ENCODE measurements around the gene TBC1D22B. TPM values are rescaled to one million over a fixed set of nuclear protein-coding genes. Genes with fewer than 3 reads are reported as not detected.

TBC1D22B gene
- total and polyA plus RNA-seq, 2 experiments from 2014 or later, result 9.1 to 19.9 TPM

DNA sequence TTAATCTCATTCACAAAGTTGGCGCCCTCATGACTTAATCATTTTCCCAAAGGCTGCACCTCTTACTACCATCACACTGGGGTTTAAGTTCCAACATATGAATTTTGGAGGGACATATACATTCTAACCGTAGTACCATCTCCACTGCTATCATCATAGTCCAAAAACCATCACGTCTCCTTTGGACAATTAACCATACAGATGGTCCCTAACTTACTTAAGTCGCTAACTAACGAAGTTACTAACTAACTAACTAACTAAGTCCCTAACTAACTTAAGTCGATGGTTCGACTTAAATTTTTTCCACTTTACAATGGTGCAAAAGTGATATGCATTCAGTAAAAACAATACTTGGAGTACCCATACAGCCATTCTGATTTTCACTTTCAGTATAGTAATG lies 24.0 kb upstream of the TBC1D22B start (continued):
- TF ChIP-seq ZNF331 (CRISPR knock-in tag; IDR thresholded peaks at IDR 0.05; ENCODE audit: low read depth) (no peak), CTCF (conservative IDR thresholded peaks at IDR 0.05; ENCODE audit: low read depth in 2 of 2) (no peak), JUNB (IDR thresholded peaks at IDR 0.05; ENCODE audit: unreplicated experiment) (no peak), NANOG (IDR thresholded peaks at IDR 0.05; ENCODE audit: borderline replicate concordance) (no peak), ZNF114 (CRISPR knock-in tag; IDR thresholded peaks at IDR 0.05) (no peak)

DNA sequence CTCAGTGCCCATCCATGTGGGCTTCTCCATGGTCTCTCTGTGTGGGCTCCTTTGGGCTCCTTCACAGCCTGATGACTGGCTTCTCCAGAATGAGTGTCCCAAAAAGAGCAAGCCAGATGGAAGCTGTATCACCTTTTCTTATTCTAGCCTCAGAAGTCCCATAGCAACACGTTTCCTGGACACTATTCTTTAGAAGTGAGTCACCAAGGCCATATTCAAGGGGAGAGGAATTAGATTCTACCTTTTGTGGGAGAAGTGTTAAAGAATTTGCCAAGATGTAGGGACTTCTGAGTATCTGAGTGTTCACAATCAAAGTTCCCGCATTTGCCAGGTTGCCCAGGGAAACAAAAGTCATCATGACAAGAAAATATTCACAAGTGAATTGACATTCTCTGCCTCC lies 20.7 kb upstream of the TBC1D22B start:
- Histone ChIP-seq H3K27me3 (ENCODE audit: insufficient read depth) (no peaks in the 10 kb centered on the region), H3K27ac (ENCODE audit: low read depth) (0 out of 2 replicates have a peak overlapping the region, but pooled peaks have one; percentile 1), H3K9me2 (ENCODE audit: insufficient read depth) (no peaks in the 10 kb centered on the region; the same call in 1 of the 2 replicates), H3K36me3 (ENCODE audit: insufficient read depth) (no peaks in the 10 kb centered on the region), H2AFZ (peak overlapping the region; percentile 40), H3K79me2 (replicated peaks; ENCODE audit: insufficient read depth) (no peaks in the 10 kb centered on the region), H3F3A (replicated peaks; ENCODE audit: low read depth) (peaks cover 4% of the 10 kb centered on the region; the same call in 1 of the 2 replicates), H3K4me1 (ENCODE audit: insufficient read depth) (no peaks in the 10 kb centered on the region), H3K4me3 (no peak overlapping the region), H4K20me1 (replicated peaks; ENCODE audit: insufficient read depth) (no peaks in the 10 kb centered on the region), H3K4me2 (no peak overlapping the region)
- H3K4me3 Mint-ChIP-seq, result no peak overlapping the region
- DNase-seq (ENCODE audit: low spot score) (no peak), ATAC-seq (no peak)
- no peaks in the 10 kb centered on the region for H3K36me3 Mint-ChIP-seq (ENCODE audit: low read depth)
- no peaks in the 10 kb centered on the region for H3K9me3 Mint-ChIP-seq
- peaks cover 3% of the 10 kb centered on the region; the same call in 1 of the 3 replicates for H3K4me1 Mint-ChIP-seq
- H3K27ac Mint-ChIP-seq, result no peak overlapping the region
- peaks cover 4% of the 10 kb centered on the region for H3K27me3 Mint-ChIP-seq (ENCODE audit: insufficient read depth, low read depth, poor library complexity)
- TF ChIP-seq ZNF114 (CRISPR knock-in tag; IDR thresholded peaks at IDR 0.05) (no peak), EZH2 (IDR thresholded peaks at IDR 0.05; ENCODE audit: low read depth, unreplicated experiment) (no peak), CREB1 (CRISPR knock-in tag; IDR thresholded peaks at IDR 0.05; ENCODE audit: low read depth) (no peak), STAT1 (IDR thresholded peaks at IDR 0.05; ENCODE audit: unreplicated experiment) (no peak), JUNB (IDR thresholded peaks at IDR 0.05; ENCODE audit: unreplicated experiment) (no peak), EZH2phosphoT487 (IDR thresholded peaks at IDR 0.05; ENCODE audit: unreplicated experiment) (no peak), NANOG (IDR thresholded peaks at IDR 0.05; ENCODE audit: borderline replicate concordance) (no peak), CTCF (conservative IDR thresholded peaks at IDR 0.05; ENCODE audit: low read depth in 2 of 2) (no peak), ZNF462 (CRISPR knock-in tag; IDR thresholded peaks at IDR 0.05) (no peak)
- TF ChIP-seq, protein P1, sequence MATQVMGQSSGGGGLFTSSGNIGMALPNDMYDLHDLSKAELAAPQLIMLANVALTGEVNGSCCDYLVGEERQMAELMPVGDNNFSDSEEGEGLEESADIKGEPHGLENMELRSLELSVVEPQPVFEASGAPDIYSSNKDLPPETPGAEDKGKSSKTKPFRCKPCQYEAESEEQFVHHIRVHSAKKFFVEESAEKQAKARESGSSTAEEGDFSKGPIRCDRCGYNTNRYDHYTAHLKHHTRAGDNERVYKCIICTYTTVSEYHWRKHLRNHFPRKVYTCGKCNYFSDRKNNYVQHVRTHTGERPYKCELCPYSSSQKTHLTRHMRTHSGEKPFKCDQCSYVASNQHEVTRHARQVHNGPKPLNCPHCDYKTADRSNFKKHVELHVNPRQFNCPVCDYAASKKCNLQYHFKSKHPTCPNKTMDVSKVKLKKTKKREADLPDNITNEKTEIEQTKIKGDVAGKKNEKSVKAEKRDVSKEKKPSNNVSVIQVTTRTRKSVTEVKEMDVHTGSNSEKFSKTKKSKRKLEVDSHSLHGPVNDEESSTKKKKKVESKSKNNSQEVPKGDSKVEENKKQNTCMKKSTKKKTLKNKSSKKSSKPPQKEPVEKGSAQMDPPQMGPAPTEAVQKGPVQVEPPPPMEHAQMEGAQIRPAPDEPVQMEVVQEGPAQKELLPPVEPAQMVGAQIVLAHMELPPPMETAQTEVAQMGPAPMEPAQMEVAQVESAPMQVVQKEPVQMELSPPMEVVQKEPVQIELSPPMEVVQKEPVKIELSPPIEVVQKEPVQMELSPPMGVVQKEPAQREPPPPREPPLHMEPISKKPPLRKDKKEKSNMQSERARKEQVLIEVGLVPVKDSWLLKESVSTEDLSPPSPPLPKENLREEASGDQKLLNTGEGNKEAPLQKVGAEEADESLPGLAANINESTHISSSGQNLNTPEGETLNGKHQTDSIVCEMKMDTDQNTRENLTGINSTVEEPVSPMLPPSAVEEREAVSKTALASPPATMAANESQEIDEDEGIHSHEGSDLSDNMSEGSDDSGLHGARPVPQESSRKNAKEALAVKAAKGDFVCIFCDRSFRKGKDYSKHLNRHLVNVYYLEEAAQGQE (IDR thresholded peaks at IDR 0.05; ENCODE audit: unreplicated experiment), result no peak
